AML-193 (cell line): ENCODE results near the gene PDLIM4.

Experiments used
- DNase-seq, 2 experiments: peaks; one replicate each; lab custom pipeline; 2025; lab: John Stamatoyannopoulos, UW

PDLIM4 gene

DNA sequence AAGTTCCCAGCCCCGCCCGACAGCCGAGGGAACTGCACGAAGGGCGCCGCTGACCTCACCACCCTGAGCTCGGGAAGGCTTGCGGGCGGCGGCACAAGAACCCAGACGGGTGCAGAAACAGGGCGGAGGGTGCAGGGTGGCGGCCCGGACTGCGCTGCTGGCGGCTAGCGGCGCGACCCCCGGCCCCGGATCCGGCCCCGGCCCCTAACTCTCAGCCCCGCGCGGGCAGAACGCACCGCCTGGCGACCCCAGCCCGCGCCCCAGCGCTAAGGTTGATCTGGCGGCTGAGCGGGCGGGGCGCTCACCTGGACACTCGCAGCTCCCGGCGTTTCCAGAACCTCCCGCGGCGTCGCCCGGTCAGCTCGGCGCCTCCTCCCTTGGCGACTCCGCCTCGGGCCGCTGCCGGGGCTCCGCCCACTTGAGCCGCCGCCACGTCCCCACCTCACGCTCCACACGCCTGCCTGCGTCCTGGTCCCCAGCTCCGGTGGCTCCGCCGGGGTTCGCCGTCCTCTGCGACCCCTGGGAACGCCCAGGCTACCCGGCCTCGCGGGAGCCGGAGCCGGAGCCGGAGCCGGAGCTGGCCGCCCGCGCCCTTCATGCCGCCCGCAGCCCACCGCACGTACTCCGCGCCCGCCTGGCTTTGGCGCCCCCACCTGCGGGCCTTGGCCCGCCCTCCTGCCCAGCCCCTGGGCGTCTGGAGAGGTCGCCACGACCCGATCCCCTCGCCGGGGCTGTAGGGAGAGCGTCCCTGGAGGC, 29.8 kb upstream of the PDLIM4 start, which contains the start of gene P4HA2:
Gene P4HA2, minus strand, starts transcription at position 369 of the 756 bp plus-strand sequence. CDS start 9,227 bp downstream, outside the sequence.
- no peak for DNase-seq

DNA sequence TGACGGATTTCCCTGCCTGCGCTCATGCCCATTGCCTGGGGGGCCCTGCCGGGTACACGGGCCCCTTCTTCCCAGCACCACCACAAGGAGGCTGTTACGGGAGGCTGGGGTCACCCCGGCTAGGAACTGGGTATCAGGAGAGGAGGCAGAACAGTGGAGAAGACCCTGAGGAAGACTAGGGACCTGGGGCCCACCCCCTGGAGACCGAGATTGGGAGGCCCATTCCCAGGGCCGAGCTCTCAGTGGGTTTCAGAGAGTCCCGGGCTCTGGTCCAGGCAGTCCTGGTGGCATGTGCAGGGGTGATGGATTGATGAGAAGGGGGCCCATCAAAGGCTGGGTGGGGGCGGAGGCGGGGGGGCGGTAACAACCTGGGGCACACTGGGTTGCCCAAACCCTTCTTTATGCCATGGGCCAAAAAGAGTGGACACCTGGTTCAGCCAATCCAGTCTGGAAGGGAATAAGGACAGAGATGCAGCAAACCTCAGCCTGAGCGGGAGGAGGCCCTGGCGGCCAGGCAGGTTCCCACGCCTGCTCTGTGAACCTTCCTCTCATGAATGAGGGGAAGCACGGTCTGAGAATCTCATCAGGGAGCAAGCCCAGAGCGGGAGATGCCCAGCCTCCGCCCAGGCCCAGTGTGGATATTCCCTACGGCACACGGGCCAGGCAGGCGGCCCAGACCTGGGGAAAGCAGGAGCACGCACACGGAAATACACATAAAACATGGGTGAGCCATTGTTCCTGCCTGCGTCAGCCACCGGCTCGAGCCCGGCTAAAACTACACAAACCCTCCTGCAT, 29.1 kb upstream of the PDLIM4 start:
- no peak for DNase-seq

DNA sequence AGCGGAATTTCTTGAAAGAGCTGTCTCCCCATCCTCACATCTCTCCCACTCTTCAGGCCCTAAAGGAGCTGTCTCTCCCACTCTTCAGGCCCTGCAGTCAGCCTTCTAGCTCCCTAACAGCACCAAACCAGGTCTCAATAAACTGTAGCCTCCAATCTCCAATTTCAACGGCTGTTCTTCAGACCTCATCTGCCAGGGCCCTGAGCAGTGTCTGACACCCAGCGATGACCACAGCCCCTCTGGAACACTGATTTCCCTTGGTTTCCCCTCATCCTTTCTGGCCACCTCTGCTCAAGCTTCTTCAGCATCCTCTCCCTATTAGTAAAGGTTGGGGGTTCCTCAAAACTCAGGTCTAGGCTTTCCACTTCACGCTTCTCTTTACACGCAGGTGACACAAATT, 28.3 kb upstream of the PDLIM4 start:
- DNase-seq, result no peak

DNA sequence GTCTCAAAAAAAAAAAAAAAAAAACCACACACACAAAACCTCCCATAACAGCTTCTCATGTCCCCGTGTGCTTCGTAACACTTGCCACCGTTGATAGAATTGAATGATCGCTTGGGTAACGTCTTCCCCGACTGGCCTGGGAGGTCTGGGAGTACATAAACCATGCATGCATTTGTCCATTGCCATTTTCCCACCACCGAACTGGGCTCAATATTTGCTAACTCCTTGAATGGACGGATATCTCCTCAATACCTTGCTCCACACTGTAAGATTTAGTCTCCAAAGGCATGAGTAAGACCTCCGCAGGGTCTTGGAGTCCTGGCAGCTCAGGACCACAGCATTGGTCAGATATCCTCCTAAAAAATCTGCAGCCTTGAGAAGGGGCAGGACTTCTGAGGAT, 26.6 kb upstream of the PDLIM4 start:
- DNase-seq, result no peak

DNA sequence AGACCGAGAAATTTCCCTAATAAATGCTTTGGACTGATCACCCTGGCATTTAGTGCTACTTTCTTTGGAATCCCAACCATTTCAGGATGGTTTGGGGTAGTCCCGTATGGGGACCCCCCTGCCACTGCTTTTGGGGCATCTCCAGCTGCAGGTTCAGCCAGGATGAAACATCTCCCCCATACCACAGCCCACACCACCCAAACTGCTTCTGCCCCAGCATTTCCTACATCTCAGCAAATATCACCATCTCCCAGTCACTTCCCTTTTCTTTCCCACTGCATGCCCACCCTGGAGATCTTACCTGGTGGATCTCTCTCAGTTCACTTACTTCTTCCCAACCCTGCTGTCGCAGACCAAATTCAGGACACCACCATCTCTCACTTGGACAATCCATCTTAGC, 25.0 kb upstream of the PDLIM4 start:
- DNase-seq, result no peak

DNA sequence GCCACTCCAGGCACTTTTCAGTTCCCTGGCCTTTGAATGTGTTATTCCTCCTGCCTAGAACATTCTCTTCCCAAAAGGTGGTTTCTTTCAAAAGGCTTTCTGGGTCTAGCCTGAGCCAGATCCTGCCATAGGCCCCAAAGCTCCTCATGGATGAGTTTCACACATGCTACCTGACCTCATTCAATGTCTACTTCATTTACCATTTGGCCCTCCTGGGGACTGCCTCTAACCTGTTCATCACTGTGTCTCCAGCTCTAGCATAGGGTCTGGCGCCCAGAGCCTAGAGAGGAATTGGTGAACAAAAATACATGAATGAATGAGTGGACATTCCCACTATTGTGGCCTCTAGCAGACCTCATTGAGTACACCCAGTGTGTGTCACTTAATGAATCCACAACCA, 24.4 kb upstream of the PDLIM4 start:
- no peak for DNase-seq

DNA sequence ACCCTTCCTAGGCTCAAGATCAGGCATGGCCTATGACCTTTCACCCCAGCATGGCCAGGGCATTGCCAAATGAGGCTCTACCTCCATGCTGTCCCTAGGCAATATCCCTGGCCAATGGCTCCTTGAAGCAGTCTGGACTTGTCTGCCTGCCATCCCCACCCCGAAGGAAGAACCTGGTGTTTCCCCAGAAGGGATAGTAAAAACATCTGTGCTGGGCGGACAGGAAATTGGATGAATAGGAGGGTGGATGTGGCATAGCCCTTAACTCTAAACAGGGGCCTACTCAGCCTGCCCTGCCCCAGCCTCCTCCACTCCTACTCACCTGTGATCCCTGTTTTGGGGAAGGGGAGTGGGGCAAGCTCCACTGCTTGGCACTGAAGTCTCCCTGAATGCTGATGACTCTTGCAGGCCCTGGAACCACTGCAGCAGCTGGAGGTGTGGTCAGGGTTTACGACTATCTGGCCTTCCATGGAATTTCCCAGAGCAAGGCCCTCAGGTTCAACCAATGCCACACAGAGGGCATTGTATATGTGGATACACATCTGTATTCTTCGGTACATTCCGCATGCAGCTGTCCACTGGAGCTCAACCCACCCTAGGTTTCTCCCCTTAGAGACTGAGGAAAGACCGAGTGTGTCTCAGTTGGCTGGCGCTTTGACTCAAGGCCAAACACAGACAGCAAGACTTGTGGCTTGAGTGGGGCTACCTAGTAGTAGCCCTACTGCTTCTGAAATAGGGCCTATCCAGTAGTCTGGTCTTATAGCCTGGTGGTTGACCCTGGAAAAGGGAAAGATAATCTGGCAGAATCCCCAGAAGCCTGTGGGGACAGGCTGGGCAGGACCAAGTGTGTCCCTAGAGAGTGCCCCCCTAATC, 23.4 kb upstream of the PDLIM4 start:
- DNase-seq, result no peak

DNA sequence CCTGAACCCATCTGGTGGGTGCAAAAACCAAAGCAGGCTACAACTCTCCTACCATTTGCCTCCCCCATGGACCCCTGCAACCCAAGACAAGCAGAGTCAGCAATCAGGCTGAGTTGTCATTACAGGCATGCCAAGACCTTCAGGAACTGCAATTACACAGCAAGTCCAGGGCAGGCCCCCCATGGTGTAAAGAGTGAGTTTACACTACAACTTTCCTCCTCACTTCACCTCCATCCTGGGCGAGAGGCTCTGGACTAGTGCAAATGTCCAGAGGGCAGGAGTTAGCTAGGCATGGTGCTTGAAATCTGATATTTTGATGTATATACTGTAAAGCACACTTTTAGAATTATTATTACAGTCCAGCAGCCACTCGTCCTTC, 22.8 kb upstream of the PDLIM4 start:
- no peak for DNase-seq

DNA sequence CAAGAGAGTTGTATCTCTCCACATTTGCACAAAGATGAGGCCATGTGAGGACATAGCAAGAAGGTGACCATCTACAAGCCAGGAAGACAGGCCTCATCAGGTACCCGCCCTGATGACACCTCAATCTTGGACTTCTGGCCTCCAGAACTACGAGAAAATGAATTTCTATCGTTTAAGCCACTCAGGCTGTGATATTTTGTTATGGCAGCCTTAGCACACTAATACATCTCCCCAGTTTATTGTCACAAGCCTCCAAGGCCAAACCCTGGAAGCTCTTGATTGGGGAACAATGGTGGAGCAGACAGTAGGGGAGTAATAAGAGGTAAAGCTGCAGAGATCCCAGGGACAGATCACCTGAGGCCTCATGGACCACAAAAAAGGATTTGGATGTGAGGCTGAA, 22.2 kb upstream of the PDLIM4 start:
- DNase-seq, result no peak

DNA sequence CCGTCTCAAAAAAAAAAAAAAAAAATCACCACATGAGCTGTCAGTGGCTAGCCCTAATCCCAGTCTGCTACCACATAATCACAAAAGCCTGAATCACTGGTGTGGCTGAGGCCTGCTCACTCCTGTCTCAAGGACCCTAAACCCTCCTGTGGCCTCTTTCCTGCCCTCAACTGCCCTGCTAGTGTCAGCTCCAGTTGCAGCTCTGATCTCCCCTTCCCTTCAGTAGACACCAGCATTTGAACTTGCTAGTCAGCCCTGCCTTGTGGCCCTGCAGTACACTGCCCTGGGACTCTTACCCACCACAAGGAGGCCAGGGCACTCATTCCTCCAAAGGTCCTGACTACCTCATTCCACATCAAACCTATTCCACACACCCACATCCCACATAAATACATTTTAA, 20.4 kb upstream of the PDLIM4 start:
- DNase-seq, result no peak

DNA sequence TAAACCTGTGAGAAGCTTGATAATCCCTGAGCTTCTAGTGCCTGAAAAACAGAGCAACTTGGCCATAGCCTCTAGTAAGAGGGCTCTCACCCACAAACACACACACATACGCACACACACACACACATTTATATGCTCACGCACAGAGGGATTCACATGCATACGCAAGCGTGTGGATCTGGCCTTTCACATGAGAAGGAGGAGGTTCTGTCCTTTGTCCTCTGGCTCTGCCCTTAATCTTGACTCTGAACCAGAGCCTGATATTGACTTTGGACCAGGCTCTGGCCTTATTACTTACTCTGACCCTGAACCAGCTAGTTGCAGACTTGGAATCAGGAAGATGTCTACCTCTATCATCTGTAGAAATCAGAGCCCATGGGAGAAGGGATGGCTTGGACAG, 19.8 kb upstream of the PDLIM4 start:
- DNase-seq, result no peak

DNA sequence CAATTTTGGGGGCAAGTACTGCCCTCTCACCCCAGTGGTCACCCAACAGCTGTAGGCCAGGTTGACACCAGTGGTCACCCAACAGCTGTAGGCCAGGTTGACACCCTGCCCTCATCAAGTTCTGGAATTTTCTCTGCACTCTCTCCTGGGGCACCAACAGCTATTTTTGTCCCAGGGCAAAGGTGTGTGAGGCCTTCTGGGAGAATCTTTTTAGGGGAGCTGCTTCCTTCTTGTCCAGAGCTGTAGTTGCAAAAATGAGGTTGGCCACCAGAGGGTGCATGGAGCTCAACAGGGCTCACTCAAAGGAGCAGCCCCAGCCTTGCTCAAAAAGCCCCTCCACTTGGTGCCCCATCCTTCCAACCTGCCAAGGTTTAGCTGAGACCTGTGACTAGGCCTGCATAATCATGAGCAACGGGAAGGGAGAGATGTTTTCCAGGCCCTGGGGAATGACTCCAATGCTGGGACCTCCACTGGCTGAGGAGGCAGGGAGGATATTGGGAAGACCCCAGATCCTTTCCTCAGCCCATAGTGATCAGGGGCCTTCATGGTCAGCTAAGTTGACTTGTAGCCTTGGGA, 19.2 kb upstream of the PDLIM4 start:
- peak; percentile 32 to 33 for DNase-seq

DNA sequence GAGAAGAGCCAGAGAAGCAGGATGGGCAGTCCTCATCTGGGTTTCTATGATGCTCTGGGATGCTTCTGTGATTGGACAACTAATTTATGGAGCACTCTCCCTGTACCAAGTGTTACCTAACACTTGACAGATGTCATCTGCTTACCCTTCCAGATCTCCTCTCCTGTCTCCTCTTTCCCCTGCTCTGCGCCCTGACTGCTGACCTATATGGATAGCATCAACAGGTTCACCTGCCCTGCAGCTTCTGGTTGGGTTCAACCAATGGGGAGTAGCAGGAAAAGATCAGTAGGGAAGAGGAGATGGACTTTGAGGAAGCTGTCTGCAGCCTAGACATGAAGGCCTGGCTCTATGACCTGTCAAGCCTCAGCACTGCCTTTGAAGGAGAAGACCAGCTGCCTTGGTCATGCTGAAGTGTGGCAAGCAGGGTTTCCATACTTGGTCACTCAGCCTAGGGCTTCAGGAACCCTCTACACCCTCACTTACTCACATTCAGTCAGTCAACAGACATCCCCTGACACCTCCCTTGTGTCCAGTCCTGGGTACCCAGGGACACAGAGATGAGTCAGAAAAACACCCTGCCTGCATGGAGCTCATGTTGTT, 18.5 kb upstream of the PDLIM4 start:
- no peak for DNase-seq

DNA sequence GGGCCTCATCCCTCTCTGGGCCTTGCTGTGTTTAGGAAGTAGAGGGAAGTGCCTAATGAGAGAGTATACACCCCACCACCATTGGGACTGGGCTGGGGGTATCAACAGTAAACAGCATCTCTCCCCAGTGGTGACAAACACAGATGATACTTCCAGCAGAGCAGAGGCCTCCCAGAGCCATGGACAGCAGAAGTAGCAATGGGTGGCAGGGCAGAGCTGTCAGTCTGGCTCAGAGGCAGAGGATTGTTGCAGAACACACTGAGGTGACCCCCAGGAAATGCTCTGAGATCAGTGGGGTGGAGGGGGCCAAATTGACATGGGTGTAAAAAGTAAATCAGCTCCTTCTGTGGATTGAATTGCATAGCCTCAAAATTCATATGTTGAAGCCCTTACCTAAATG, 17.7 kb upstream of the PDLIM4 start:
- DNase-seq, result no peak

DNA sequence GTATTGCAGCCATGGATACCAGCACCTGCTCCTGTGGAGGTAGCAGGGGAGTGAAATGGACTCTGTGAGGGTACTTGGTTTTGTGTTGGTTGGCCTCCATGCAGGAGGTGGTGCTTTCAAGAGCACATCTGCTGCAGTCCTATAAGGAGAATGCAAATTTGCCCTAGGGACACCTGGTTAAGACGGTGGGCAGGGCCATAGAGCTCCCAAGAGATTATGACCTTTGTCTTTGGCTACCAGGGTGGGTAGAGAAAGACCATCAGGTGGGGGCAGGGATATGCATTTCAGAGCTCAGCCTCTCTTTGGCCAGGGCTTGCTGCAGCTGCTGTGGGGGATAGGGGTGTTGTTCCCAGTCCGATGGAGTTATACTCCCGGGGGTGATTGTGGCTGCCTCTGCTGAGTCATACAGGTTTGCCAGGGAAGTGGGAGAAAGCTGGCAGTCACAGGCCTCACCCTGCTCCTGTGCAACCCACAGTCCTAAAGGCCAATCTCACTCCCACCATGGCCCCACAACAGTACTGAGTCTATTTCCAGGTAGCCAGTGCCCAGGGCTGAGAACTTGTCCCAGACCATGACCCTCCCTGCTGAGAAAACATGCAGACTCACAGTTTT, 14.0 kb upstream of the PDLIM4 start:
- DNase-seq, result no peak

DNA sequence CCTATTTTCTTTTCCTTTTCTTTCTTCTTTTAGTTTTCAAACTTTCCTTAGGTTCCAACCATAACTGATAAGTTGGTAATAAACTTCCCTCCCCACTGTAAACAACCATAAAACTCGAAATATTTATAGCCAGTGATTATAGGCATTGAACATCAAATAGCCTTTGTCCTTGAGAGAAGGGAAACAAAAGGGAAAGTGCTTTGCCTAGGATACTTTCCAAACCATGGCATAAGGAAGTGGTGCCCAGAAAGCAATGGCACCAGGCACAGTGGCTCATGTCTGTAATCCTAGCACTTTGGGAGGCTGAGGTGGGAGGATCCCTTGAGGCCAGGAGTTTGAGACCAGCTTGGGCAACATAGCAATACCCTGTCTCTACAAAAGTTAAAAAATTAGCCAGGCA, 11.9 kb upstream of the PDLIM4 start:
- DNase-seq, result no peak

DNA sequence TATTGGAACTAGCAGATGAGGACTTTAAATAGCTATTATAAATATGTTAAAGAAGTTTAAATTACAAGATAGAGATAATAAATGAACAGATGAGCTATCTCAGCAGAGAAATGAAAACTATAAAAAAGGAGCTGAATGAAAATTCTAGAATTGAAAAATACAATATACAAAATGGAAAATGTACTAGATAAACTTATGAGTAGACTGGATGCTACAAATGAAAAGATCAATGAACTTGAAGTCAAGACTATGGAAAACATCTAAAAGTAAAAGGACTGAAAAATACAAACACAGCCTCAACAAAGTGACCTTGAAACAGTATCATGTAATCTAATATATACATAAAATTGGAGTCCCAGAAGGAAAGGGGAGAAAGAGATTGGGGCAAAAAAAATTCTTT, 10.7 kb upstream of the PDLIM4 start:
- no peak for DNase-seq

DNA sequence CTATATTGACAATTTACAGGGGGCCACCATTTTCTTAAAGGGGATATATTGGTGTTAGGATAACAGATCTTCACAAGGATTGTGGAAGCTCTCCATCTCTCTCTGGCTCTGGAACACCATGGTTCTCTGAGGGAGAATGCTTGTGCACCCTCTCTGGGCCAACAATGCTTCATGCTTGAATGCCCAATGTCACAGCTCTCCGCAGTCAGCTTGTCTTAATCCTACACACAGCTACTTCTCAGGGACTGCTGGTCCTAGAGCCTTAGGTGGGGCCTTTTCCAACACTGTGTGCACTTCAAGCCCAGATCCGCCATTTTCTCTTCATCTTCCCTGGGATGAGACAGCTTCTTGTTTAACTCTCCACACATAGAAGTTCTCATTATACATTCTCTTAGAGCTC, 6.9 kb upstream of the PDLIM4 start:
- no peak for DNase-seq

DNA sequence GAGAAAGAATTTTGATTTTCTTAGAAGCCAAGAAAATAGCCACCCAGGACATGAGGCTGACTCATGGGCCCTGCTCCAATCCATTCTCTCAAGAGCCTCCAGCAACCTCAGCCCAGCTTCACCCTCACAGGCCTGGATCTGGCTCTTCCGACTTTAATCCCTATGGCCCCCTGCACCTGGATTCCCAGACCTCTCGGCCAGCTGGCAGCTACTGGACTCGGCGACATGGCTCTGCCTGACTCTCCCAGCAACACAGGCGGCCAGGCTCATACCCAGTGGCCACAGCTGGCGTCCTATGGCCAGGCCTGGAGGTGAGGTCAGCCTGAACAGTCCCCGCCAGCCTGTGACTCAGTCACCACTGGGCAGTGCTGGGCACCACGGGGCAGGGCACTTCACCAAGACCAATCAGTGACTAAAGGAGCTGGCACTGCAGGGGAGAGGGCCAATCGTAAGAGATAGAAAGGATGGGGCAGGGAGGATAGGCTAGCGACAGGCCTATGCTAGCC, 6.2 kb upstream of the PDLIM4 start:
- no peak for DNase-seq

DNA sequence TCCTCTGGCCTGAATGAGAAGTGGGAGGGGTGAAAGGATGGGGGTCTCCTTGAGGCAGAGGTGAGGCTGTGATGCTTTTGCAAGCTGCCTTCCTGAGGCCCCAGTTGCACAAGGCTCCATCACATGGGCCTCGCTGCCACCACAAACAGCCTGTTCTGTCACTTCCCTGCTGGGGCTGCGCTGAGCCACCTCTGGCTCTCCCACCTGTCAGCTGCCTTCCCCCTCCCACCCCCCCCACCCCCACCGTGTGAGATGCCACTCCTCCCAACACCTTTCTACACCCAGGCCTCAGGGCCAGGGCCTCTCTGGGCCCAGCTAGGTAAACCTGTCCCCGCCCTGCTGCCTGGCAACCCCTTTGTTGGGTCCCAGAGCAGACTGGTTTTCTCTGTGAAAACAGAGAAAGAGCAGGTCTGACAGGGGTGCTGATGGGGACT, 4.5 kb upstream of the PDLIM4 start:
- DNase-seq, result no peak
